ENCODE data around the gene CLEC14A. TPM values are rescaled to one million over a fixed set of nuclear protein-coding genes. Genes with fewer than 3 reads are reported as not detected.

The CLEC14A gene
- total RNA-seq, 1 donor from 2014 or later = not detected

DNA sequence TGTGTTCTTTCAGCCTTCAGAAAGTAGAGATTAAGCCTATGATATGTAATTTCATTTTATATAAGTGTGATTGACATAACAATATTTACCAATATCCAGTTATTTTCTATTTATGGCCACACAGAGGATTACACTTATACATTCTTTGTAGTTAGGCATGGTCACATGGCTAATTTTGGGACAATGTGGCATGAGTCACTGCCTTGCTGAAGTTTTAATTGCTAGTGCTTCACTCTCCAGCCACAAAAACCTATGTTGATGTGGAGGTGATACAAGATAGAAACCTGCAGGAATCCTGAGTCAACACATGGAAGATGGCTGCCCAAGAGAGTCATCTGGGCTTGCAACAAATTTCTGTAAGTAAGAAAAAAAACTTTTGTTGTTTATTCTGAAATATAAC is 17.0 kb downstream of the CLEC14A start:
- no peak overlapping the region for H3K4me3 ChIP-seq
- H4K20me1 ChIP-seq (ENCODE audit: low read depth) = no peaks in the 10 kb centered on the region
- DNase-seq (ENCODE audit: low spot score) = no peak
- no peak overlapping the region for H3K27ac Mint-ChIP-seq
- peaks cover under 1% of the 10 kb centered on the region for H3K27me3 ChIP-seq
- H3K4me2 ChIP-seq = no peak overlapping the region
- no peaks in the 10 kb centered on the region for H3K9me3 ChIP-seq (ENCODE audit: low read depth)
- H3K4me1 ChIP-seq = no peaks in the 10 kb centered on the region
- no peak overlapping the region for H3K9ac ChIP-seq
- H3K36me3 Mint-ChIP-seq = no peaks in the 10 kb centered on the region
- H3K4me1 Mint-ChIP-seq = no peaks in the 10 kb centered on the region
- TF ChIP-seq EZH2 (IDR thresholded peaks at IDR 0.05) = no peak
- no peak for TF ChIP-seq EZH2phosphoT487 (IDR thresholded peaks at IDR 0.05)
- TF ChIP-seq, protein P1, sequence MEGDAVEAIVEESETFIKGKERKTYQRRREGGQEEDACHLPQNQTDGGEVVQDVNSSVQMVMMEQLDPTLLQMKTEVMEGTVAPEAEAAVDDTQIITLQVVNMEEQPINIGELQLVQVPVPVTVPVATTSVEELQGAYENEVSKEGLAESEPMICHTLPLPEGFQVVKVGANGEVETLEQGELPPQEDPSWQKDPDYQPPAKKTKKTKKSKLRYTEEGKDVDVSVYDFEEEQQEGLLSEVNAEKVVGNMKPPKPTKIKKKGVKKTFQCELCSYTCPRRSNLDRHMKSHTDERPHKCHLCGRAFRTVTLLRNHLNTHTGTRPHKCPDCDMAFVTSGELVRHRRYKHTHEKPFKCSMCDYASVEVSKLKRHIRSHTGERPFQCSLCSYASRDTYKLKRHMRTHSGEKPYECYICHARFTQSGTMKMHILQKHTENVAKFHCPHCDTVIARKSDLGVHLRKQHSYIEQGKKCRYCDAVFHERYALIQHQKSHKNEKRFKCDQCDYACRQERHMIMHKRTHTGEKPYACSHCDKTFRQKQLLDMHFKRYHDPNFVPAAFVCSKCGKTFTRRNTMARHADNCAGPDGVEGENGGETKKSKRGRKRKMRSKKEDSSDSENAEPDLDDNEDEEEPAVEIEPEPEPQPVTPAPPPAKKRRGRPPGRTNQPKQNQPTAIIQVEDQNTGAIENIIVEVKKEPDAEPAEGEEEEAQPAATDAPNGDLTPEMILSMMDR (IDR thresholded peaks at IDR 0.05) = no peak
- H3K4me3 Mint-ChIP-seq = no peak overlapping the region
- no peaks in the 10 kb centered on the region for H3K9me3 Mint-ChIP-seq
- no peaks in the 10 kb centered on the region for H3K36me3 ChIP-seq
- H3K79me2 ChIP-seq (ENCODE audit: low read depth) = no peaks in the 10 kb centered on the region
- H3K27ac ChIP-seq = no peak overlapping the region
- no peaks in the 10 kb centered on the region for H3F3A ChIP-seq (ENCODE audit: low read depth)
- peaks cover 3% of the 10 kb centered on the region for H3K27me3 Mint-ChIP-seq (ENCODE audit: insufficient read depth, low read depth)
- no peak overlapping the region for H2AFZ ChIP-seq (replicated peaks)

DNA sequence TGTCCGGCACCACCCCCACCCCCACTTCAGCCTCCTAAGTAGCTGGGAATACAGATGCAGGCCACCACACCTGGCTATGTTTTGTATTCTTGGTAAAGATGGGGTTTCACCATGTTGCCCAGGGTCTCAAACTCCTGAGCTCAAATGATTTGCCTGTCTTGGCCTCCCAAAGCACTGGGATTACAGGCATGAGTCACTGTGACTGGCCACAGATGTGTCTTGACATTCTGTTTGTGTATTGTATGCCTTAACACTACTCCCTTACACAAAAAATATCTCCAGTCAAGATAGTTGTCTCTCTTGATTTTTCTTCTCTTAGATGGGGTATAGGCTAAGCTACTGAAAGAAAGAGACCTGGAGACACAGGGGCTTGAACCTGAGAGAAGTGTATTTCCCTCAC is 17.6 kb downstream of the CLEC14A start:
- Histone ChIP-seq H3K4me2 (no peak overlapping the region), H4K20me1 (ENCODE audit: low read depth) (no peaks in the 10 kb centered on the region), H3K27me3 (peaks cover 6% of the 10 kb centered on the region), H3K9me3 (ENCODE audit: low read depth) (no peaks in the 10 kb centered on the region), H3K79me2 (ENCODE audit: low read depth) (no peaks in the 10 kb centered on the region), H3K4me3 (no peak overlapping the region), H3K4me1 (no peaks in the 10 kb centered on the region), H3F3A (ENCODE audit: low read depth) (no peaks in the 10 kb centered on the region), H3K36me3 (no peaks in the 10 kb centered on the region), H3K9ac (no peak overlapping the region), H3K27ac (no peak overlapping the region), H2AFZ (replicated peaks) (no peak overlapping the region)
- Mint-ChIP-seq H3K27me3 (ENCODE audit: insufficient read depth, low read depth) (peaks cover 3% of the 10 kb centered on the region), H3K4me3 (no peak overlapping the region), H3K36me3 (no peaks in the 10 kb centered on the region), H3K9me3 (no peaks in the 10 kb centered on the region), H3K27ac (no peak overlapping the region), H3K4me1 (no peaks in the 10 kb centered on the region)
- DNase-seq (ENCODE audit: low spot score) = no peak
- TF ChIP-seq EZH2phosphoT487 (IDR thresholded peaks at IDR 0.05) = no peak
- TF ChIP-seq, protein P1 (IDR thresholded peaks at IDR 0.05) = no peak
- no peak for TF ChIP-seq EZH2 (IDR thresholded peaks at IDR 0.05)

DNA sequence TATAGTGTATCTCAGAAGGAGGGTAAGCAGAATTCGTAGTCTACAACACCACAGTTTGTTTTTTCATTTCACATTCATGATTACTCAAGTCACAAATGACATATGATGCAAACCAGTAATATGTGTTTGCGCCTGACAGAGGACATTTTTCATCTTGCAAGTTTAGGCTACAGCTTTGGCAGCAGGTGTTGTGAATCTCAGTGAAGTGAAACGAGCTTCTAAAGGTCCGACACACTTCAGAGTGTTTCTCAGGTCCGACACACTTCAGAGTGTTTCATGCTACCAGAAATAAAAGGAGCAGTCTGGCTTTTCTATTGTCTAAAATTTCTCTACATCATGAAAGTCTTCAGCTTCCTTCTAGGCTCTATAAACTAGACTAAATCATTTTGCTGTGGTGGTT is 22.7 kb downstream of the CLEC14A start:
- no peaks in the 10 kb centered on the region for H3K27me3 Mint-ChIP-seq (ENCODE audit: insufficient read depth, low read depth)
- H3K79me2 ChIP-seq (ENCODE audit: low read depth) = no peaks in the 10 kb centered on the region
- H3K4me3 Mint-ChIP-seq = no peak overlapping the region
- no peaks in the 10 kb centered on the region for H3K36me3 Mint-ChIP-seq
- DNase-seq (ENCODE audit: low spot score) = no peak
- no peak overlapping the region for H3K27ac Mint-ChIP-seq
- no peak overlapping the region for H3K4me3 ChIP-seq
- no peak overlapping the region for H2AFZ ChIP-seq (replicated peaks)
- peaks cover 8% of the 10 kb centered on the region for H3K27me3 ChIP-seq
- no peaks in the 10 kb centered on the region for H3K9me3 ChIP-seq (ENCODE audit: low read depth)
- H3K36me3 ChIP-seq = no peaks in the 10 kb centered on the region
- no peaks in the 10 kb centered on the region for H4K20me1 ChIP-seq (ENCODE audit: low read depth)
- no peak overlapping the region for H3K27ac ChIP-seq
- H3K4me1 ChIP-seq = no peaks in the 10 kb centered on the region
- no peak overlapping the region for H3K9ac ChIP-seq
- no peaks in the 10 kb centered on the region for H3K4me1 Mint-ChIP-seq
- H3K4me2 ChIP-seq = no peak overlapping the region
- no peaks in the 10 kb centered on the region for H3F3A ChIP-seq (ENCODE audit: low read depth)
- H3K9me3 Mint-ChIP-seq = no peaks in the 10 kb centered on the region
- TF ChIP-seq, protein P1 (IDR thresholded peaks at IDR 0.05) = no peak
- no peak for TF ChIP-seq EZH2phosphoT487 (IDR thresholded peaks at IDR 0.05)
- no peak for TF ChIP-seq EZH2 (IDR thresholded peaks at IDR 0.05)

All from neural progenitor cell (in vitro differentiated cells).